HG03066 (cell line): ENCODE results near the gene CDC42SE2.
"Not testable (repeated sequence)": the region's sequence is repeated elsewhere in the genome, so short reads cannot be mapped to it uniquely, and the experiment has no call there.

Experiments
- ATAC-seq: cut with Tn5 transposase; IDR thresholded peaks from one replicate; pipeline ENCODE4 v1.9.1; 2021; ENCODE audit warnings: low read depth; ENCODE audit not compliant: unreplicated experiment

CDC42SE2 gene

DNA sequence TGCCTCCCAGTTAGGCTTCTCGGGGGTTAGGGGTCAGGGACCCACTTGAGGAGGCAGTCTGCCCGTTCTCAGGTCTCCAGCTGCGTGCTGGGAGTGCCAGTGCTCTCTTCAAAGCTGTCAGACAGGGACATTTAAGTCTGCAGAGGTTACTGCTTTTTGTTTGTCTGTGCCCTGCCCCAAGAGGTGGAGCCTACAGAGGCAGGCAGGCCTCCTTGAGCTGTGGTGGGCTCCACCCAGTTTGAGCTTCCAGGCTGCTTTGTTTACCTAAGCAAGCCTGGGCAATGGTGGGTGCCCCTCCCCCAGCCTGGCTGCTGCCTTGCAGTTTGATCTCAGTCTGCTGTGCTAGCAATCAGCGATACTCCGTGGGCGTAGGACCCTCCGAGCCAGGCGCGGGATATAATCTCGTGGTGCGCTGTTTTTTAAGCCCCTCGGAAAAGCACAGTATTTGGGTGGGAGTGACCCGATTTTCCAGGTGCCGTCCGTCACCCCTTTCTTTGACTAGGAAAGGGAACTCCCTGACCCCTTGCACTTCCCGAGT is 48.5 kb downstream of the CDC42SE2 start:
- ATAC-seq: not testable (repeated sequence)

GRCh38 chr5:131316026-131316425 is 52.2 kb downstream of the CDC42SE2 start:
- ATAC-seq: no peak

DNA sequence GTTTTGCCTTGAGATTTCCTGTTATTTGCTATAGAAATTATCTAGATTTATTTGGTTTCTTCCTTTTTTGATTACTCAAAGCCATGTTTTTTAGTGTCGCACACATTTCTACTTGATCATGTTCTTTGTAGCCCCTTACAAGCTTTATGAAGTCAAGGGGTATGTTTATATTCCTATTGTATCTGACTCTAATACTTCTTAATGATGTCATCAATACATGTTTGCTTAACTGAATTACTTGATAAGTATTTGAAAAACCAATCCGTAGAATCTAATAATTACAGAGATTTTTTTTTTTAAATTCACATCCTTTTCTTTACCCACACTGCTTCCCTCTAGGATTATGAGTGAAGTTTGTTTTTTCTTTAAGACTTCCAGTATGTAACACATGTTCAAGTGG is 53.0 kb downstream of the CDC42SE2 start:
- ATAC-seq: no peak

DNA sequence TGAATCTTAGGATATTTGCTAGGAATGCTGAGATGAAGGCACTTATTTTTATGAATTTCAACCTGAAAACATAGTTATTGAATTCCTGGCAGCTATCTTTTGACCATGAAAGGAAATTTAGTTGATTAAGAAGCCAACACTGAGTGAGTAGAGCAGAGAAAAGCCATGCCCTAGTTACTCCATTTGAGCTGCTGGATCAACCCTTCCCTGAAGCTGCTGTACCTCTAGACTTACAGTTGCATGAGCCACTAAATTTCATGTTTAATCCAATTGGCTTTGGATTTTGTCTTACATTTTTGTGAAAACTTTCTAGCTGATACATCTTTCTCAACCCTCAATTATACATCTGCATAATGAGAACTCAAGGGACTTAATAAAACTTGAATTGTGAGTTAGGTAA is 54.6 kb downstream of the CDC42SE2 start:
- no peak for ATAC-seq

DNA sequence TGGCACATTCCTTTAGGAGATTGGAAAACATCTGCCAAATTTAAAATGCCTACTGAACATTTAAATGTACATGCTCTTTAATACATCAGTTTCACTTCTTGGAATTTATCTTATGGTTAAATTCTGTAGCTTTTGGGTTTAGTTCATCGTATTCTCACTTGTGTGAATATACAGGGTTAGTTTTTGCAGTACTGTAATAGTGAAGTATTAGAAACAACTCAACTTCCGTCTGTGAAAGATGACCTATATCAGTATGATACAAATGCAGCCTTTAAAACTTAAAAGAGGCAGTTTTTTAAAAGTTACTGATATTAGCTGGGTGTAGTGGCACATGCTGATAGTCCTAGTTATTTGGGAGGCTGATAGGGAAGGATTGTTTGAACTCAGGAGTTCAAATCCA is 57.2 kb downstream of the CDC42SE2 start:
- ATAC-seq: no peak

- no peak for ATAC-seq
Measured at GRCh38 chr5:131322926-131323325, 59.1 kb downstream of the CDC42SE2 start.

GRCh38 chr5:131323378-131323777 is 59.5 kb downstream of the CDC42SE2 start:
- no peak for ATAC-seq

- ATAC-seq: no peak
Measured at GRCh38 chr5:131324303-131324702, 60.5 kb downstream of the CDC42SE2 start.

- ATAC-seq: no peak
Measured at GRCh38 chr5:131328536-131329285, 64.9 kb downstream of the CDC42SE2 start.

DNA sequence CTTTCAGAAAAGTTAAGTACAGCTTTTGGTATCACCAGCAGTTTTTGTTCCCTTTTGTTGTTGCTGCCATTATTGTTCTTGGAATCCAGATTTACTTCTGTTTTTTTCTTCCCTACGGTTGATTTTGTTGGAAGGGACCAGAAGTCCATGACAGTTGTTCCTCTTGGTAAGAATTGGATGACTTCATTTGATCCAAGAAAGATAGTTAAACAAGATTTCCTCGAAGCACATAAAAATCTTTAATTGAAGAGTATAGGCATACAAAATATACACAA is 65.4 kb downstream of the CDC42SE2 start:
- ATAC-seq: no peak

DNA sequence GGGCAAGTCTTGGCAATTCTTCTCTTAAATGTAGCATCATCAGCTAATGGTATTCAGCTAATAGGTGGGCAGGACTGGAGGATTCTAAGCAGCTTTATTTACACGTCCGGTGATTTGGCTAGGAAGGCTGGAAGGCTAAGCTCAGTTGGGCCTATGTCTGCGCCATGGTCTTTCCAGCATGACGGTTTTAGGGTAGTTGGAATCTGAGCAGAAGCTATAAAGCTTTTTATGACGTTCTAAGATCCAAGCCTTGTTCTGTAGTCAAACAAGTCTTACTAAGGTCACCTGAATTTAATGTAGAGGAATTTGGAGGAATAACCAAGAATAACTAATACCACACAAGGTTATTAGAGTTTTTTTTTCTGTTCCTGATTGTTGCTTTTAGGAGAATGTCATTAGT is 66.2 kb downstream of the CDC42SE2 start:
- ATAC-seq: no peak

DNA sequence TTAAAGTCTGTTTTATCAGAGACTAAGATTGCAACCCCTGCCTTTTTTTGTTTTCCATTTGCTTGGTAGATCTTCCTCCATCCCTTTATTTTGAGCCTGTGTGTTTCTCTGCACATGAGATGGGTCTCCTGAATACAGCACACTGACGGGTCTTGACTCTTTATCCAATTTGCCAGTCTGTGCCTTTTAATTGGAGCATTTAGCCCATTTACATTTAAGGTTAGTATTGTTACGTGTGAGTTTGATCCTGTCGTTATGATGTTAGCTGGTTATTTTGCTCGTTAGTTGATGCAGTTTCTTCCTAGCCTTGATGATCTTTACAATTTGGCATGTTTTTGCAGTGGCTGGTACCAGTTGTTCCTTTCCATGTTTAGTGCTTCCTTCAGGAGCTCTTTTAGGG is 71.9 kb downstream of the CDC42SE2 start:
- ATAC-seq: not testable (repeated sequence)

GRCh38 chr5:131336801-131337200 is 72.9 kb downstream of the CDC42SE2 start:
- not testable (repeated sequence) for ATAC-seq

- ATAC-seq: not testable (repeated sequence)
Measured at GRCh38 chr5:131337240-131338050, 73.6 kb downstream of the CDC42SE2 start.

- no peak for ATAC-seq
Measured at GRCh38 chr5:131338051-131338453, 74.2 kb downstream of the CDC42SE2 start.

DNA sequence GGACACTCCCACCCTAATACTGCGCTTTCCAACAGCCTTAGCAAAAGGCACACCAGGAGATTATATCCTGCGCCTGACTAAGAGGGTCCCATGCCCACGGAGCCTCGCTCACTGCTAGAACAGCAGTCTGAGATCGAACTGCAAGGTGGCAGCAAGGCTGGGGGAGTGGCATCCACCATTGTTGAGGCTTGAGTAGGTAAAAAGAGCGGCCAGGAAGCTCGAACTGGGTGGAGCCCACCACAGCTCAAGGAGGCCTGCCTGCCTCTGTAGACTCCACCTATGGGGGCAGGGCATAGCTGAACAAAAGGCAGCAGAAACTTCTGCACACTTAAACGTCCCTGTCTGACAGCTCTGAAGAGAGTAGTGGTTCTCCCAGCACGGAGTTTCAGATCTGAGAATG is 80.4 kb downstream of the CDC42SE2 start:
- ATAC-seq: not testable (repeated sequence)

GRCh38 chr5:131346204-131346603 is 82.4 kb downstream of the CDC42SE2 start:
- not testable (repeated sequence) for ATAC-seq

- no peak for ATAC-seq
Measured at GRCh38 chr5:131353991-131354390, 90.1 kb downstream of the CDC42SE2 start.

- ATAC-seq: peak; percentile 48
Measured at GRCh38 chr5:131355971-131356528, 92.2 kb downstream of the CDC42SE2 start.

DNA sequence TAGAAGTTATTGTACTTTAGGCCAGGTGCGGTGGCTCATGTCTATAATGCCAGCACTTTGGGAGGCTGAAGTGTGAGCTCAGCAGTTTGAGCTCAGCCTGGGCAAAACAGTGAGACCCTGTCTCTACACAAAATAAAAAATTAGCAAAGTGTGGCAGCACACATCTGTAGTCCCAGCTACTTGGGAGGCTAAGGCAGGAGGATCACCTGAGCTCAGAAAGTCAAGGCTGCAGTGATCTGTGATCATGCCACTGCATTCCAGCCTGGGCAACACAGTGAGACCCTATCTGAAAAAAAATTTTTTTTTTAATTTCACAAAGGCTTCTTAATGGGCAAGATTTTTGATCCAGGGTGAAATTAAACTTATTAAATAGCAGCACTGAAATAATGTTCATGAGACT is 92.8 kb downstream of the CDC42SE2 start:
- ATAC-seq: no peak

GRCh38 chr5:131357739-131358561 is 94.1 kb downstream of the CDC42SE2 start:
- ATAC-seq: peak; percentile 40
